ENCODE measurements around the gene FOXJ2.

Gene FOXJ2

GRCh38 chr12:8034802-8035201, 2.3 kb downstream of the FOXJ2 start:
- H3K36me3 ChIP-seq: peaks cover 8% of the 10 kb centered on the region
- no peak overlapping the region for H3K4me3 ChIP-seq (ENCODE audit: low read depth in 1 of 2, low read length in 1 of 2)
- peaks cover 69 to 71% of the 10 kb centered on the region in 2 experiments for H3K4me1 ChIP-seq (ENCODE audit: control insufficient read depth in 1 of 2, insufficient read depth in 1 of 2, low read depth in 1 of 2, low read length in 1 of 2)
- no peaks in the 10 kb centered on the region for H3K27me3 ChIP-seq
- H3K9me3 ChIP-seq: no peaks in the 10 kb centered on the region
- peak overlapping the region; percentile 90 for H3K27ac ChIP-seq
- TF ChIP-seq CTCF (IDR thresholded peaks at IDR 0.05): no peak

- H3K27ac ChIP-seq: peak overlapping the region; percentile 90
- H3K4me1 ChIP-seq (ENCODE audit: control insufficient read depth in 1 of 2, insufficient read depth in 1 of 2, low read depth in 1 of 2, low read length in 1 of 2): peaks cover 69 to 71% of the 10 kb centered on the region in 2 experiments
- no peak for TF ChIP-seq CTCF (IDR thresholded peaks at IDR 0.05)
- no peak overlapping the region for H3K4me3 ChIP-seq (ENCODE audit: low read depth in 1 of 2, low read length in 1 of 2)
- no peaks in the 10 kb centered on the region for H3K27me3 ChIP-seq
- H3K36me3 ChIP-seq: peaks cover 16% of the 10 kb centered on the region
- H3K9me3 ChIP-seq: no peaks in the 10 kb centered on the region
Observed at GRCh38 chr12:8035440-8036010, 3.0 kb downstream of the FOXJ2 start.

- H3K27me3 ChIP-seq: no peaks in the 10 kb centered on the region
- no peak for TF ChIP-seq CTCF (IDR thresholded peaks at IDR 0.05)
- no peaks in the 10 kb centered on the region for H3K9me3 ChIP-seq
- peak overlapping the region; percentile 90 for H3K27ac ChIP-seq
- peaks cover 23% of the 10 kb centered on the region for H3K36me3 ChIP-seq
- H3K4me1 ChIP-seq (ENCODE audit: control insufficient read depth in 1 of 2, insufficient read depth in 1 of 2, low read depth in 1 of 2, low read length in 1 of 2): peaks cover 69 to 71% of the 10 kb centered on the region in 2 experiments
- H3K4me3 ChIP-seq (ENCODE audit: low read depth in 1 of 2, low read length in 1 of 2): peak overlapping the region in 1 of 2 experiments; percentile 53
Observed at GRCh38 chr12:8036346-8036745, 3.8 kb downstream of the FOXJ2 start.

- H3K36me3 ChIP-seq: peaks cover 31% of the 10 kb centered on the region
- TF ChIP-seq CTCF (IDR thresholded peaks at IDR 0.05): no peak
- H3K27ac ChIP-seq: peak overlapping the region; percentile 90
- H3K4me3 ChIP-seq (ENCODE audit: low read depth in 1 of 2, low read length in 1 of 2): peak overlapping the region; percentile 50 to 53
- peaks cover 63 to 65% of the 10 kb centered on the region in 2 experiments for H3K4me1 ChIP-seq (ENCODE audit: control insufficient read depth in 1 of 2, insufficient read depth in 1 of 2, low read depth in 1 of 2, low read length in 1 of 2)
- no peaks in the 10 kb centered on the region for H3K9me3 ChIP-seq
- no peaks in the 10 kb centered on the region for H3K27me3 ChIP-seq
Observed at GRCh38 chr12:8037046-8037663, 4.6 kb downstream of the FOXJ2 start.

GRCh38 chr12:8037947-8038346, 5.4 kb downstream of the FOXJ2 start:
- Histone ChIP-seq H3K27ac (peak overlapping the region; percentile 90), H3K36me3 (peaks cover 37% of the 10 kb centered on the region), H3K27me3 (no peaks in the 10 kb centered on the region), H3K4me1 (ENCODE audit: control insufficient read depth in 1 of 2, insufficient read depth in 1 of 2, low read depth in 1 of 2, low read length in 1 of 2) (peaks cover 61 to 62% of the 10 kb centered on the region in 2 experiments), H3K4me3 (ENCODE audit: low read depth in 1 of 2, low read length in 1 of 2) (peak overlapping the region in 1 of 2 experiments; percentile 53), H3K9me3 (no peaks in the 10 kb centered on the region)
- TF ChIP-seq CTCF (IDR thresholded peaks at IDR 0.05): no peak
